ENCODE results near the gene MRAP.

Gene MRAP

DNA sequence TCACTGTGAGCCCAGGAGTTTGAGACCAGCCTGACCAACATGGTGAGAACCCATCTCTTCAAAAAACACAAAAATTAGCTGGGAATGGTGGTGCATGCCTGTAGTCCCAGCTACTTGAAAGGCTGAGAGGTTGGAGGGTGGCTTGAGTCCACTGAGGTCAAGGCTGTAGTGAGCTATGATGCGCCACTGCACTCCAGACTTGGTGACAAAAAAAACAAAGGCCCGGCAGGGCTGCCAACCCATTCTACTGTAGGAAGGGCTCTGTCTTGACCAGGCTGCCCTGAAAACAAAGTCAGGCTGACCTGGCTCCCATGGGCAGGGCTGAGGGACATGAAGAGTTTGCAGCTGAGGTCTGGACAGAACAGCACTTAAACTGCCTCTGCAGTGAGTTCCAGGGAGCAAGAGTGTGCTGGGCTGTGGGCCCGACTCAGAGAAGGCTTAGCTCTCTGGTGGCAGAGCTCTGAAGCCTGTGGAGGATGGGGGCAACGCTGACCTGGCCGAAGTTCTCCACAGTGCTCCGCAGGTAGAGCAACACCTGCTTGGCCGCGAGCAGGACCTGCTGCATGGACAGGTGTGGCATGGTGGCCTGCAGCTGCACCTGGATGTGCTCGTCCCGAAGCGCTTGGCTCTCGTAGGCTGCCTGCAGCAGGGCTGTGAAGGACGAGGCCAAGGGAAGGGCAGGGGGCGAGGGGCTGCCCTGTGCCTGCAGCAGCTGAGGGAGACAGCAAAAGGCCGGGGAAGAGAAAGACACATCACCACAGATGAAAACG, 51.7 kb downstream of the MRAP start:
- Histone ChIP-seq H3K36me3 (ENCODE audit: control insufficient read depth in 1 of 2, insufficient read depth in 2 of 2, low read length in 2 of 2) (peaks cover 76 to 97% of the 10 kb centered on the region in 2 donors), H3K4me1 (ENCODE audit: control insufficient read depth in 1 of 2, insufficient read depth in 2 of 2, low read length in 2 of 2) (no peaks in the 10 kb centered on the region), H3K9me3 (ENCODE audit: control insufficient read depth in 1 of 2, low read length in 2 of 2) (no peaks in the 10 kb centered on the region), H3K4me3 (ENCODE audit: low read depth in 1 of 2, low read length in 2 of 2) (no peak overlapping the region), H3K27me3 (ENCODE audit: low read depth, low read length) (no peaks in the 10 kb centered on the region), H3K27ac (ENCODE audit: low read length) (no peak overlapping the region)

DNA sequence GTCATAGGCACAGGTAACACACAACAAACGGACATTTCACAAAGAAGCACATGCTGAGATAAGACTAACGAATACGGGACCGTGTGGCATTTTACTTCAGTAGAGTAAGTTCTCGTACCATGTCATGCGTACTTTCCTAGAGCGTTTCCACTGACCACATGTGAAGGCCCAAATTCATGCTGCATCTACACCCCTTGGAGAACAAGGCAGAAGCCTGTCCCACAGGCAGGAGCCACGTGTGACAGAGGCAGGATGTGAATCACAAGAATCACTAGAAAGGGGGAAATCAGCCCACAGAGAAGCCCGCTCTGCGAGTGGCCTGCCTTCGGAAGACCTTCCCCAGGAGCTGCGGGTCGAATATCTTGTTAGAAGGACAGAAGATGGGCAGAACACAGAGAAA, 52.3 kb downstream of the MRAP start:
- no peaks in the 10 kb centered on the region for H3K4me1 ChIP-seq (ENCODE audit: control insufficient read depth in 1 of 2, insufficient read depth in 2 of 2, low read length in 2 of 2)

DNA sequence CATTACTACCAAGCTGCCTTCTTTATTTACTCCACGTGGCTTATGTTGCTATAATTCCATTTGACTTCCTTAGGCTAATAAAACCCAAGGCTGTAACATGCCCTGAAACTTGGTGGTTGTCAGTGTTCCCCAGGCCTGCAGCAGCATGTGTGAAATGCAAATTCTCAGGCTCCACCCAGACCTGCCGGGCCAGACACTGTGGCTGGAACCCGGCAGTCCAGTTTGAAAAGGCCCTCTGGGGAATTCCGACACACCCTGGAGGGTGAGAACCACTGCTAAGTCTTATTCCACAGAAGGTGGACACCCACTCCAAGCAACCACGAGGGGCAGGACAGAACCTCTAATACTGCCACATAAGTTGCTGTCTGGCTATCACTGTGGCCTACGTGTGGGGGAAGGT, 52.8 kb downstream of the MRAP start:
- Histone ChIP-seq H3K36me3 (ENCODE audit: control insufficient read depth in 1 of 2, insufficient read depth in 2 of 2, low read length in 2 of 2) (peaks cover 73 to 97% of the 10 kb centered on the region in 2 donors), H3K9me3 (ENCODE audit: control insufficient read depth in 1 of 2, low read length in 2 of 2) (no peaks in the 10 kb centered on the region), H3K27me3 (ENCODE audit: low read depth, low read length) (no peaks in the 10 kb centered on the region), H3K27ac (ENCODE audit: low read length) (no peak overlapping the region), H3K4me3 (ENCODE audit: low read depth in 1 of 2, low read length in 2 of 2) (no peak overlapping the region), H3K4me1 (ENCODE audit: control insufficient read depth in 1 of 2, insufficient read depth in 2 of 2, low read length in 2 of 2) (no peaks in the 10 kb centered on the region)

More for the DNA sequence above, 52.3 kb downstream of the MRAP start:
- Histone ChIP-seq H3K9me3 (ENCODE audit: control insufficient read depth in 1 of 2, low read length in 2 of 2) (no peaks in the 10 kb centered on the region), H3K27ac (ENCODE audit: low read length) (no peak overlapping the region), H3K27me3 (ENCODE audit: low read depth, low read length) (no peaks in the 10 kb centered on the region), H3K36me3 (ENCODE audit: control insufficient read depth in 1 of 2, insufficient read depth in 2 of 2, low read length in 2 of 2) (peaks cover 74 to 97% of the 10 kb centered on the region in 2 donors), H3K4me3 (ENCODE audit: low read depth in 1 of 2, low read length in 2 of 2) (no peak overlapping the region)

DNA sequence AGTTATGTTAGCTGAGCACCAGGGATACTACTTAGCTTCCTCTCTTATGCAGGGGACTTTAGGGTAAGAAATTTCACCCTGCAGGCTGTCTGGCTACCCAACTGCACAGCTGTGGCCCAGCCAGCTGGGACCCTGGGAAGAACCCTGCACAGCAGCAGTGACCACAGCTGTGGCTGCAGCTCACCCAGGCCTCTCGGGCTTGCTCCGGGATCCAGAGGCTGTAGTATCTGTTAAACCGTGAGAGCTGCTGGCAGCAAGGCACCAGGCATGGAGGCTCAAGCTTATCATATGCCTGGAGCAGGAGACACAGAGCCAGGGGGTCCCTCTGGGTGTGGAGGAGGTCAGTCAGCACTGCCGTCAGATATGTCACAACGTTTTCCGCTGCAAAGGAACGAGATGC, 53.9 kb downstream of the MRAP start:
- H3K27me3 ChIP-seq (ENCODE audit: low read depth, low read length), result no peaks in the 10 kb centered on the region
- no peaks in the 10 kb centered on the region for H3K4me1 ChIP-seq (ENCODE audit: control insufficient read depth in 1 of 2, insufficient read depth in 2 of 2, low read length in 2 of 2)
- H3K27ac ChIP-seq (ENCODE audit: low read length), result no peak overlapping the region
- H3K9me3 ChIP-seq (ENCODE audit: control insufficient read depth in 1 of 2, low read length in 2 of 2), result no peaks in the 10 kb centered on the region
- H3K36me3 ChIP-seq (ENCODE audit: control insufficient read depth in 1 of 2, insufficient read depth in 2 of 2, low read length in 2 of 2), result peaks cover 74 to 96% of the 10 kb centered on the region in 2 donors
- no peak overlapping the region for H3K4me3 ChIP-seq (ENCODE audit: low read depth in 1 of 2, low read length in 2 of 2)

DNA sequence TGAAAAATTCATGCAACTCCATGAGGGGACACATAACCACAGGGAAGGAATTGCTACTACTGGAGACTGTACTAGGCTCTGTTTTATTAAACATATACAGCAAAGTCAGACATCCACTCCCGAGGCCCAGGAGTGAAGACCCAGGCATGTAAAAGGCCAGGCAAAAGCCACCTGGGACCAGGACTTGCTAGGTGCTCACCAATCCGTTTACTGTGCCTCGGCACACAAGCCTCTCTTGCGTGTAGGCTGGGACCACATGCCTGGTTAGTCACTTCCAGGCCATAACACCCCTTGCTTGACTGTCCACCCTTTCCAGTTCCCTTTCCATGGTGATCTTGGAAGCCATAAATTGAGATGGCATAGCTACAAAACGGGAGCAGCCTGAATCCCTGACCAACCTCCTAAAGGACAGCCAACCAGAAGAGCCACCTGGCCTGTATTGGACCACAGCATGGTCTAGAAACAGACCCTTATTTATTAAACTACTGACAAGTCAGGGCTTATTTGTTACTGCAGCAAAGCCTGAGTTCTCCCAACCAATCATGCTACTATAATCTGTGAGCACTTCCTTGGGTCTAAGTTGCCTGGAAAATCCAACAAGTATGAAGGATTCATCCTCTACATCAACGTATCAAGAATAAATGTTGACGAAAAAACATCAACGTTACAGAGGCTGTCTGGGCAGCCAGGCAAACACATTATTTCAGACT, 54.5 kb downstream of the MRAP start:
- no peak overlapping the region for H3K4me3 ChIP-seq (ENCODE audit: low read depth in 1 of 2, low read length in 2 of 2)
- H3K36me3 ChIP-seq (ENCODE audit: control insufficient read depth in 1 of 2, insufficient read depth in 2 of 2, low read length in 2 of 2), result peaks cover 77 to 94% of the 10 kb centered on the region in 2 donors
- no peaks in the 10 kb centered on the region for H3K4me1 ChIP-seq (ENCODE audit: control insufficient read depth in 1 of 2, insufficient read depth in 2 of 2, low read length in 2 of 2)
- no peak overlapping the region for H3K27ac ChIP-seq (ENCODE audit: low read length)
- no peaks in the 10 kb centered on the region for H3K9me3 ChIP-seq (ENCODE audit: control insufficient read depth in 1 of 2, low read length in 2 of 2)
- H3K27me3 ChIP-seq (ENCODE audit: low read depth, low read length), result no peaks in the 10 kb centered on the region

DNA sequence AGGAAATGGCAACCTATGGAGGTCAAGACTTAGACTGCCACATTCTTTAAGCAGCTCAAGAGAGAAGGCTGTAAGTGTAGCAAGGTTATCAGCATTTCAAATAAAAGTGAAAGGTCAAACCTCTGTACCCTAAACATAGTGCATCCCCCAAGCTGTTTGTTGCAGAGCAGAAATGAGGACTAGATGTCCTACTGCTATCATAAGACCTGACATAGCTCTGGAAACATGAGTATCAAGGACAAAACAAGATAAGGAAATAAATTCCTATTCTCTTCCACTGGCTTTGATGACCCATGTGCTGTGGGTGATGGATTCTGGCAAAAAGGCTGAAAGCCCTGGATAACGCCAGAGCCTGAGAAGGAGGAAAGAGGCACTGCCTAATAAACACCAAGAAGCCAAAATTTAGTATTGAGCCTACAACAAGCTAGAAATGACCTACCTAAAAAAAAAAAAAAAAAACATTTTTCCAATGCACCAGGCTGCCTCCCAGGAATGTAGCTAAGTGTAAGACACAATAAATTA, 58.3 kb downstream of the MRAP start:
- Histone ChIP-seq H3K36me3 (ENCODE audit: control insufficient read depth in 1 of 2, insufficient read depth in 2 of 2, low read length in 2 of 2) (peaks cover 85 to 91% of the 10 kb centered on the region in 2 donors), H3K9me3 (ENCODE audit: control insufficient read depth in 1 of 2, low read length in 2 of 2) (no peaks in the 10 kb centered on the region), H3K27ac (ENCODE audit: low read length) (no peak overlapping the region), H3K4me3 (ENCODE audit: low read depth in 1 of 2, low read length in 2 of 2) (no peak overlapping the region), H3K27me3 (ENCODE audit: low read depth, low read length) (no peaks in the 10 kb centered on the region), H3K4me1 (ENCODE audit: control insufficient read depth in 1 of 2, insufficient read depth in 2 of 2, low read length in 2 of 2) (no peaks in the 10 kb centered on the region)

DNA sequence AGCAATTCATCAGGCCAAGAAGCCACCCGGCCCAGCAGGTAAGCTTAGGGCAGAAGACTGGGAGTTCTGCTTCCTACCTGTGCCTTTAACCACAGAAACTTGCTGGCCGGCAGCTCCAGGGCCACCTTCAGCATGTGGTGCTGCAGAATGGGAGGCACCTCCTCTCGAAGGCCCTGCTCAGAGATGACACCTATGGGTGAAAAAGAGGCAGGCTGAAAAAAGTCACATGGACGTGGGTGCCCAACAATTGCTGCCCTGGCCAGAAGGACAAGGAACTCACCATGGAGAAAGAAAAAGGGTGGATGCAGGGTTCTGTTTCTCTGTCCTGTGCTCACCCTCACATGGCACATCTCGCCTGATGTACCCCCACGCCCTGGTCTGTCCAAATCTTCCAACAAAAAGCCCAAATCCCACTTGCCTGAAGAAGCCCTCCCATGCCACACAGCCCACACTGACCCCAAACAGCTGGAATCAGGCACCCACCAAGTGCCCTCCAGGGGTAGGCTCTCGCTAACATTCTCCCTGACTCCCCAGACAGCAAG, 61.1 kb downstream of the MRAP start:
- H3K36me3 ChIP-seq (ENCODE audit: control insufficient read depth in 1 of 2, insufficient read depth in 2 of 2, low read length in 2 of 2), result peaks cover 66 to 82% of the 10 kb centered on the region in 2 donors

DNA sequence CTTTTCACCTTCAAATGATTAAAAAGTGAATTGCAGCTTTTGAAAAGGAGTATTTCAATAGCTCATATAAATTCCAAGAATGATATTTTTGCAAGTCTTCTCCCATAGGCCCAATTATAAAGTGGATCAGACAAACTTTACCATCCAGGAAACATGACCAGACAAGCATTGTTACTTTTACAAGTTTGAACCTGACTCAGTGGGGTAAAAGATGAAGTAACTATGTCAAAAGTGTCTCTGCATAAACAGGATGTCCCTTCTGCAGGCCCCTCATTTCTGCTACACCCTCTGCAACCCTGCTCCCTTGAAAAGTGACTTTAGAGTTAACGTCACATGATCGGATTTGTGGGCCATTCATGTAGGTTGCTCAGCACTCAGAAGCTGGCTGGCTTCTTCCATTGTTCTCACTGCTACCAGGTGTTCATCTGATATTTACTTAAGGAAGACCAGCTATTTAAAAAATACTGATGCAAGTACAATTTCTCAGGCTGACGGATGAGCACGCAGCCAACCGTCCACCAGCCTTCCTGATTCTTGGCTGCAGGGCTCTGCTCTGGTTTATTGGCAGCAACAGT, 61.8 kb downstream of the MRAP start:
- no peaks in the 10 kb centered on the region for H3K9me3 ChIP-seq (ENCODE audit: control insufficient read depth in 1 of 2, low read length in 2 of 2)
- peaks cover 61 to 78% of the 10 kb centered on the region in 2 donors for H3K36me3 ChIP-seq (ENCODE audit: control insufficient read depth in 1 of 2, insufficient read depth in 2 of 2, low read length in 2 of 2)
- H3K4me3 ChIP-seq (ENCODE audit: low read depth in 1 of 2, low read length in 2 of 2), result no peak overlapping the region
- peaks cover 0 to 10% of the 10 kb centered on the region in 2 donors for H3K4me1 ChIP-seq (ENCODE audit: control insufficient read depth in 1 of 2, insufficient read depth in 2 of 2, low read length in 2 of 2)
- no peaks in the 10 kb centered on the region for H3K27me3 ChIP-seq (ENCODE audit: low read depth, low read length)
- no peak overlapping the region for H3K27ac ChIP-seq (ENCODE audit: low read length)

More for the DNA sequence above, 61.1 kb downstream of the MRAP start:
- Histone ChIP-seq H3K27ac (ENCODE audit: low read length) (no peak overlapping the region), H3K4me3 (ENCODE audit: low read depth in 1 of 2, low read length in 2 of 2) (no peak overlapping the region), H3K27me3 (ENCODE audit: low read depth, low read length) (no peaks in the 10 kb centered on the region), H3K4me1 (ENCODE audit: control insufficient read depth in 1 of 2, insufficient read depth in 2 of 2, low read length in 2 of 2) (peaks cover 0 to 7% of the 10 kb centered on the region in 2 donors), H3K9me3 (ENCODE audit: control insufficient read depth in 1 of 2, low read length in 2 of 2) (no peaks in the 10 kb centered on the region)

Measured in muscle layer of duodenum (tissue), 2 donors.